GM11168 (cell line): Measurements from ENCODE around the gene TOB1.

Experiments
- in situ Hi-C: fragments of 300-500 bp; cut with MboI; formaldehyde crosslinking; loops from one replicate; pipeline ENCODE4 v1.12.0; 2022; ENCODE audit warnings: low sequenced_read_pairs; ENCODE audit not compliant: unreplicated experiment

TOB1 gene

DNA sequence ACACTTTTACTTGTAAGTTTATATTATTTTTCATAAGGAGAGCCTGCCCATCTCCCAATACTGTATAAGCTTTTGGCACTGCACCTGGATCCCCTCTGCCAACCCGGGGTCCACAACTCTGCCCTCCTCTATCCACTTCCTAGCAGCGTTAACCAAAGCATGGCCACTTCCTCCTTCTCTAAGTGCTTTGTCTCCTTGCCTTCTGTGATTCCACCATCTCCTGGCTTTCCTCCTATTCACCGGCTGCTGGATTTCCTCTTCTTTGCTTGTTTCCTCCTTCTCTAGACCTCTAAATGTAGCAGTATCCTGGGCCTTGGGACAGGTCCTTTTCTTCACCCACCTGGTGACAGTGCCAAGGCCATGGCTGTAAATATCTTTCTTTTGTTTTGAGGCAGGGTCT, 50.8 kb downstream of the TOB1 start:
- in situ Hi-C loops, result no loop called here

DNA sequence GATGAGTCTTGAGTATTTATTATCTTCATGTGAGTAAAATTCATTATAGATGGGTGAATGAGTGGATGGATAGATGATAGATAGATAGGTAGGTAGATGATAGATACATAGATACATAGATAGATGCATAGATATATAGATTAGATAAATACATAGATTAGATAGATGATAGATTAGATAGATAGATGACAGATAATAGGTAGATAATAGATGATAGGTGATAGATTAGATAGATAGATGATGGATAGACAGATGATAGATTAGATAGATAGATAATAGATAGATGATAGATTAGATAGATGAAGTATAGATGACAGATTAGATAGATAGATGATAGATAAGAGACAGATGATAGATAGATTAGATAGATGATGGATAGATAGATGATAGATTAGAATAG, 52.6 kb downstream of the TOB1 start:
- in situ Hi-C loops, result no loop called here
